Renal pelvis (tissue), 4 donors: ENCODE data around the gene DISC1. TPM values are rescaled to one million over a fixed set of nuclear protein-coding genes. Genes with fewer than 3 reads are reported as not detected.
"Not testable (repeated sequence)": the region's sequence is repeated elsewhere in the genome, so short reads cannot be mapped to it uniquely, and the experiment has no call there.

Experiments
- DNase-seq: peaks from one replicate; pipeline ENCODE4 v3.0.0-alpha.2; 2013
- polyA plus RNA-seq, 3 donors: library from polyadenylated mRNA; unstranded; fragments of 120-200 nt; gene quantifications; one replicate each; pipeline ENCODE4 v1.2.1, GENCODE V29; 2013; ENCODE audit not compliant: insufficient read length in 3 of 3

The DISC1 gene
- polyA plus RNA-seq, 3 donors, result 5.0 to 5.5 (median 5.3) TPM

DNA sequence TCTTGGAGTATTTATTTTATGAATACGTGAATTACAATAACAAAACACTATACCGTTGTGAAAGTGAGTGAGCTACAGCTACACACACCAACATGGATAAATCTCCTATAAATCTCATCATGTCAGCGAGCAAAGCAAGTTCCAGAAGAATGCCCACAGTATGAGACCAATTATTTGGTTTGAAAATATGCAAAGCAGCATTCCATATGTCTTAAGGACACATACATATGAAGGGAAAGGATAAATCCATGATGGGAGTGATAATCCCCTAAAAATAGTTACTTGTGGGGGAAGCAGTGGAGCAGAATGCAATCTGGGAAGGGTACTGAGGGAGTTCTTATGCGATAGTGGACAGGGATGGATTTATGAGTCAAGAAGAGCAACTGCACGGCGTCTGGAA is 261.3 kb downstream of the DISC1 start:
- DNase-seq, result no peak

DNA sequence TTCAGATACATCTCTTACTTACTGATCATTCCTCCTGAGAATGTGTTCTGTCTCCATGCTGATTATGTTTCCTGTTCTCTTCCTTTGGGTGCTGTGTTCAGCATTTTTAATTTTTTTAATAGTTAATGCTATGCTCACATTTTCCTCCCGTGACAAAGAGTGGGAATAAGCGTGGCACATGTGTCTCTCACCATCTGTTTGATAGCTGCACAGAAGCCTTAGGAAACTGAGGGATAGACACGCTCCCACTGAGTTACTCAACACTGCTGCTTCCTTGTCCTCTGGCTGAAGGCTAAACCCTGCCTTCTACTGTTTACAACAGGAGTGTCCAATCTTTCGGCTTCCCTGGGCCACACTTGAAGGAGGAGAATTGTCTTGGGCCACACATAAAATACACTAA is 264.2 kb downstream of the DISC1 start:
- no peak for DNase-seq

DNA sequence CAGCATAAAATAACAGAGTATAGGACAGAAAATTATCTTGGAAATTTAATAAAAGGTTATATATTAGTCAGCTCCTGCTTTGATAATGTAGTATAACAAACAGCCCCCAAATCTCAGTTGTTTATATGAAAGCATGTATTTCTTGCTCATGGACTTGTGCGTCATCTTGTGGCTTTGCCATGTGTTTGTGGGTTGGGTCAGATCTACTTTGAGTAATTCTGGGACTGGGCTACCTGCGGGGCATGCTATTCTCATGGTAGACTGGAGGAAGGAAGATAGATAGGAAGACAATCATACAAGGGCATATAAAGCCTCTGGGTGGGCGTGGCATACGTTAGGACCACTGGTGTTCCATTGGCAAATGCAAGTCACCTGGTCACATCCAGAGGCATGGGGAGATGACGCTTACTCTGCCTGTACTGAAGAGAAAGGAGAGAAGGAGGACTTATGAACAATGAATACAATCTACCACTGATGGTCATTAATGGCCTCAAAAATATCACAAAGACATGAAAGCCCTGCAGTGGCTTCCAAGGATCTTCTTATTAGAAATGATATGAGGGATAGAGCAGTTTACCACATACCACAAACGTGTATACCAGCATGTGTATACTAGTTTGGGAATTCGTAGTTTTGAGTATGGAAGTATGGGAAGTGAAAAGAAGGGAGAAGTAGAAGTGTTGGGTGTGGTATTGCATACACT is 267.0 kb downstream of the DISC1 start:
- no peak for DNase-seq

DNA sequence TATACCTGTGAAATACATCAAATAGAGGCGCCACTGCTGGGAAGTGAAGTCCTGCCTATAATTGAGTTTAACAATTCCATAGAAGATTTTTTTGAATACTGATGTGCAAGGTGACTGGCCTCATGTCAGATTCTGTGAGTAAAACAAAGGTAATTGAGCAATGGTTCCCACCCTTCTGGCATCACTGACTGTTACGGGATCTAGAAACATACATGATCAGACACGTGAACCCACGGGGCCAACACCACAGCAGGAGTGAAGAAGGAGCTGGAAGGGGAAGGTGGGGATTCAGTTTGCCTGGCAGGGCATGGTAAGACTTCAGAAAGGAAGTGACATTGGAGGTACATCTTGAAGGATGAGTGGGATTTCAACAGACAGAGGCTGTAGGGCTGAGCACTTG is 270.2 kb downstream of the DISC1 start:
- no peak for DNase-seq

DNA sequence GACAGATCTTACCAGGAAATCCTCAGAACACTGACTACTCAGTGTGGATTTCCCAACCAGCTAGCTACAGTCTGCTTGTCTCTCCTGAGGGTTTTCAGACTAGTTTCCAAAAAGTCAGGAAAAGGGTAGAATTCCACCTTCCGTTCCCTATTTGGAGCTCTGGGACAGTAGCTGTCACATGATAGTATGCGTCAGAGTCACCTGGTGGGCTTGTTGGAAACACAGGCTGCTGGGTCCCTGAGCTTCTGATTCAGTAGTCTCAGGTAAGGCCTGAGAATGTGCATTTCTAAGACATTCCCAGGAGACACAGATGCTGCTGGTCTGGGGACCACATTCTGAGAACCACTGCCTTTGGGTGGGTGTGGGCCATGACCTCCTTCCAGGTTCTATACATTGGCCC is 272.5 kb downstream of the DISC1 start:
- no peak for DNase-seq

DNA sequence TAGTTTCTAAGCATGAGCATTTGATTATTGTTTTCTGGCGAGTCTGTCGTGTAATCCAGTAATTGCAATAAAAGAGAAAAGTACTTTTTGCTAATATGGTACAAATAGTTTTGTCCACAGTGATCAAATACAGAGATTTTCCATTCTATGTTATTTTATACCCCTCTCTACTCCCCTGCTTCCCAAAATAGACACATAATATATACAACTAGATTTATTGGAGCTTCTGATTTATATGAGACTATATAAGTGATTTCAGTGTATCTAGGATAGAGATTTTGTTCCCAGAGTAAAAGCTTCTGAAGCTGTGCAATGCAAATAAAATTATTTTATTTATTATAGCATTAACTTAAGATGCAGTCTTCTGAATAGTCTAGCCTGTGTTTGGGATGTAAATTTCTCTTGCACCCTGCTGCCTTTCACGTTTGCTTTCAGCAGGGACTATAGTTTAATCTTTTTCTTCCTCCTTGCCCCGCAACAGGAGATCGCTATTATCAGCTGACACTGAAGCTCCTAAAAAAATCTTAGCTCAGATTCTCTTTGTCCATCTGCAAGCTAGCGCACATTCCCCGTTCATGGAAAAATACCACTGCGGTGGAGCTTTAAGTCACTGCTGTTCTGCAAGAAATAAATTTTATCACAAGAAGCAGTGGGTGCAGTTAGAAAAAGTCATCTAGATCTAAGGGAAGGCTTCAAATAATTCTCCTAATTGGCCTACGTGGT is 273.3 kb downstream of the DISC1 start:
- DNase-seq, result no peak

DNA sequence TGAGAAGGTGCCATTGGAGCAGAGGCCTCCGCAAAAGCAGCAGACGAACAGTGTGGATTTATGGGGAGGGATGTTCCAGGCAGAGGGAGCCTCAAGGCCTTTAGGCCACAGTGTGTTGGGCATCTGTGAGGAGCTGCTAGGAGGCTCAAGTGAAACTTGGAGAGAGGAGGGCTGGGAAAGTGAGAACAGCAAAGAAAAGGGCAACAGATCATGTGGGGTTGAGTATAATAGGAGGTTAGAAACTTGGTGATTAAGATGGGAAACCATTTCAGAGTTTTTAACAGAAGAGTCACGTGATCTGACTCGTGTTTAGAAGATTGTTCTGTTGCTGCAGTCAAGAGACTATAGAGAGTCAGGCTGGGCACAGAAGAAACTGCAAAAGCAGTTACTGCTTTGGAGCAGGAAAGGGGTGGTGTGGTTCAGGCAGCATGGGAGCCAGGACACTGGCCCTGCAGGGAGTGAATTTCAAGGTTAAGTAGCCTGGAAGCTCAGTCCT is 277.0 kb downstream of the DISC1 start:
- no peak for DNase-seq

DNA sequence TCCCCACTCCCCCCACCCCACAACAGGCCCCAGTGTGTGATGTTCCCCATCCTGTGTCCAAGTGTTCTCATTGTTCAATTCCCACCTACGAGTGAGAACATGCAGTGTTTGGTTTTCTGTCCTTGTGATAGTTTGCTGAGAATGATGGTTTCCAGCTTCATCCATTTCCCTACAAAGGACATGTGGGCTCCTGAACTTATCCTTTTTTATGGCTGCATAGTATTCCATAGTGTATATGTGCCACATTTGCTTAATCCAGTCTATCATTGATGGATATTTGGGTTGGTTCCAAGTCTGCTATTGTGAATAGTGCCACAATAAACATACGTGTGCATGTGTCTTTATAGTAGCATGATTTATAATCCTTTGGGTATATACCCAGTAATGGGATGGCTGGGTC is 280.7 kb downstream of the DISC1 start:
- DNase-seq, result not testable (repeated sequence)

DNA sequence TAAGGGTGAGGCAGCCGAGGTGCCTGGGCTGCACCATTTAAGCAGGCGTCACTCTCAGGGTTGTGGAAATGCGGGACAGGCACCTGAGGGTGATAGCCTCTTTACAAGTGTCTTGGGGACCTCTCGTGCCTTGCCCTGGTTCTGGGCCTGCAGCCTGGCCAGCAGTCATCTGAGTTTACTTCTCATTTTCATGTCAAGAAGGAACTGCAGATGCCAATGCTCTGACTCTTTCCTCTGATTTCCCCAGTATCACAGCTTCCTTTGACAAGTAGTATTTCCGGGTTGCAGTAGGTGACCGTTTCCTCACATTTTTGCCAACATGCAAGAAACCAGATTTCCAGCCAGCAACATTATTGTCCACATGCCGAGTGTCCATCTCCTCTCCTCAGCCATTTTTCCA is 286.9 kb downstream of the DISC1 start:
- DNase-seq, result no peak

DNA sequence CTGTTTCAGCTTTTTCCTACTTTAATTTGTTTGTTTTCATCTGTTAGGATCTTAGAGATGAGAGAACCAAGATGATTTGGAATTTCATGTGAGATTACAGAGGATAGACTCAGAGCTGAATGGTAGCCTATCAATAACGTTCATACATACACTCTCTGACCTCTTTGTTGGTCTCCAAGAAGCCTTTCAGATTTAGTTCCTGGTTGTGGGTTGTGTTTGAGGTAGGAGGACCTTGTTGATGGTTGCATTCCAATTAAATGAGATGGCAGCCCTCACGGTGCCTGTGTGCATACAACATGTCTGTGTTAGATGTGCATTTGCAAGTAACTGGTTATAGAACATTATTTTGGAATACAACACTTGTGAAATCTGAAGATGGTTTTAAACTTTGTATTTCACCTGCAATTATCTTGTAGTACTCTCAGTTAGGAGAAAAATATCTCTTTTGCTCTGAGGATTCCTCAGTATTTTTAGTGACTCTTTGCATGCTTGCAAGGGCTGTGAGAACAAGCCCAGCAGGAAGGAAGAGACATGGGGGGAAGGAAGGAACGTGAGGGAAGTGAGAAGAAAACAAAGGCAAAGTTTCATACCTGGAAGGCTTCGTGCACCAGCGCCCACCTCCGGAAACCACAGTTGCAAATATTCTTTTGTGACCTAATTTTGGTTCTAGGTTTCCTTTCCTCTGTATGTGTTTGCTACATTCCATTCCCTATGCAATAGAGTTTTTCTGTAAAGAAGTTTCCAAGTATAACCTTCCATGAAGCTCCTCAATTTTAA is 291.8 kb downstream of the DISC1 start:
- no peak for DNase-seq

DNA sequence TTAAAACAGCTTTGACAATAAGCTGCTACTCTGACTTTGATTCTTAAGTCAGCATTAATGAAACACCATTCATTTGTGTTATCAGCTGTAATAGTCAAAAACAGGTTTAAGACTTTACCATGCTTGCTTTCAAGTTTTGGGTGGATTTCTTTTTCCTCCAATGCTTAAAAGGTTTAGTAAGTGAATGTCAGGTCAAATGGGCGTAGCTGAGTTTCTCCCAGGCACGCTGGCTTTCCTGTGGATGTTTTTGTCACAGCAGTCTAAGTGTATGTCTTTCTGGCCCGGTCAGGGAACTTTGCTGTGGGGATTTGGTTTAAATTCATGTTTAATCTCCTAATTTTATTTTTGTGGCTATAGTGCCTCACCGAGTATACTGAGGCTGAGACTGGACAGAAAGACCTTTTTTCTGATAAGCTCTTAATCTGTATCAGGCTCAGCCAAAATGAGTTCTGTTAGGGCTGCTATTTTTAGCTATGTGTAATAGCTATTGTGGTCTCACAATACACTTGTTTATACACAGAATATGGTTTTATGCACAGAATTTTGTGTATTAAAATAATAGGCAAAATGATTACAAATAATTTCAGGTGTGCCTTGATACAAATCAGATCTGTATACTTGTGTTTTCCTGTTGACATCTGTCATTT is 292.8 kb downstream of the DISC1 start:
- DNase-seq, result no peak

DNA sequence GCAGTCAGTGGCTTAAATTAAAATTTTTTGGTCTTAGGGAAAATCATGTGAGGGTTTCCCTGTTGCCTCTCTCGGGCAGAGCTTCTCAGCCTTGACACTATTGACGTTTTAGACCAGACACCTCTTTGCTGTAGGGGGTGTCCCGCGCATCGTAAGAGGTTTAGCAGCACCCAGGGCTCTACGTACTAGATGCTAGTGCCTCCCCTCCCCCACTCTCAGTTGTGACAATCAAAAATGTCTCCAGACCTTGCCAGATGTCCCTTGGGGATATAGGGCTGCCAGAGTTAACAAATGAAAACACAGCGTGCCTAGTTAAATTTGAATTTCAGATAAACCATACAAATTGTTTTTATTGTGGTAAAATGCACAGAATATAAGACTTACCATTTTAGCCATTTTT is 293.3 kb downstream of the DISC1 start:
- DNase-seq, result no peak

DNA sequence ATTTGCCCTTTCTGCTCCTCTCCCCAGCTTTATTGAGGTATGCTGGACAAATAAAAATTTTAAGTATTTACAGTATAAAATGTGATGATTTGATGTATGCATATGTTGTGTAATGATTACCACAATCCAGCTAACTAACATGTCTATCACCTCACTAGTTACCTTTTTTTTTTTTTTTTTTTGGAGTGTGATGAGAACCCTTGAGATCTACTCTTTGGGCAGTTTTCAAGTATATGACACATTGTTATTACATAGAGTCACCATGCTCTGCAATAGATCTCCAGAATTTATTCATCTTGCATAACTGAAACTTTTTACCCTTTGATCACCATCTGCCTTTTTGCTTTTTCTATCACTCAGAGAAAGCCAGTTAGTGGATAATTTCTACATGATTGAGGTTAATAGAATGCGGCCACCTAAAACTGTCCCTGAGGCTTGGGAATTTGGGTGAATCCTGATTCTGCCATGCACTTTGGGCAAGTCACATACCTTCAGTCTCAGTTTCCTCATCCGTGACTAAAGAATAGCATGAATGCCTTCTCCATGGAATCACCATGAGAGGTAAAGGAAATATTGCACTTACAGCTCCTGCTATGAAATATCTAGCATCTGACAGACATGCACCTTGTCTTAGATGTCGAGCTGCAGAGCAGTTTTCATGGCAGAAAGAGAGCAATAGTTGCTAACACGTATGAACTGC is 295.2 kb downstream of the DISC1 start:
- no peak for DNase-seq

DNA sequence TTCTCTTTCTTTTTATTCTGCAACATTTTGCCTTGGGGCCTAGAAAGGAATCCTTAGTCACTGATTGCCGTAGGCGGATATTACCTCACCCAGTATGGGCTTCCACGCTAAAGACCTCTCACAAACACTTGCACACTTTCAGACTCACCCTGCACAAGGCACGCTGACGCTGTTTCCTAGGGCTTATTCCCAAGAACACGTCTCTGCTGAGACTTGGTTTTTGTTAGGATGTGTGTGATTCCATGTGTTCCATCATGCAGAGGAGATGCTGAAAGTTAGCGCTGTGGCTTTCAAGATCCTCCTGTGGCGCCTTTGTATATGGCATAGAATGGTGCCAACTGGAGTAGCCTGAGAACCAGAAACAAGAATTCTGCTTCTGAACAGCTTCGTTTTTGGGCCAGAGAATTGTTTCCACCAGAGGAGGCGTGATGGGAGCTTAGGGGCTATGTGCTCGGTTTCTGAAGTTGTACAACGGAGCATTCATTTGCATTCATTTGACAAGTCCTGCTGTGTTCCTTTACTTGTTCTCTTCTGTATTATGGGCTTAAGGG is 297.0 kb downstream of the DISC1 start:
- no peak for DNase-seq

DNA sequence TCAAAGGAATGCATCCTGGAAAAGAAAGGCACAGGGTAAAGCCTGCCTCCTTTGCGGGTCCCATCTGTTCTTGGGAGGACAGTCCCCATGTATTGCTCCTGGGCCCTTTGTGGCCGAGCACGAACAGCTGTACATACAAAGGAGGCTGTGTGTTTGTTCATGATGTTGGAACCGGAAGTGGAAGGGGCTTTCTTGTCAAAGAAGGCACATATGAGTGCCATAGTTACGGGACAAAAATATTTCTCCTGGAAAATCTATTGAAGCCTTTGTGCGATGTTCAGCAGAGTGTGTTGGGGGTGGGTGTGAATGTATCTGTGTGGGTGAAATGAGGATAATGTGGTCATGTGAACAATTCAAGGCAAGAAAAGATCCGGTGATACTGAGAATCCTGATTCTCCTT is 297.6 kb downstream of the DISC1 start:
- peak; percentile 26 for DNase-seq

DNA sequence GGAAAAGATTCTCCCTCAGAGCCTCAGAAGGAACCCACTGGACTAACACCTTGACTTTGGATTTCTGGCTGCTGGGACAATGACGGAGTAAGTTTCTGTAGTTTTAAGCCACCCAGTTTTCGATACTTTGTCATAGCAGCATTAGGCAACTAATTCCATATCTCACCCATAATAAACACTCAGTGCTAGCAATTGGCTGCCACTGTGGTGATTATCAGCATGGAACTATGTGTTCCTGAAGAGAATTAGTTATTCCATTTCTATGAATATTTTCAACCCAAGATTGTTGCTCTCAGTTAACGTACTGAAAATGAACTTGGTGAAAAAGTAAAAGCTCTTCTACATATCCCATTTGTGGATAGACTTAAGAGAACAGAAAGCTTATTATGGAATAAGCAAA is 299.3 kb downstream of the DISC1 start:
- DNase-seq, result no peak

DNA sequence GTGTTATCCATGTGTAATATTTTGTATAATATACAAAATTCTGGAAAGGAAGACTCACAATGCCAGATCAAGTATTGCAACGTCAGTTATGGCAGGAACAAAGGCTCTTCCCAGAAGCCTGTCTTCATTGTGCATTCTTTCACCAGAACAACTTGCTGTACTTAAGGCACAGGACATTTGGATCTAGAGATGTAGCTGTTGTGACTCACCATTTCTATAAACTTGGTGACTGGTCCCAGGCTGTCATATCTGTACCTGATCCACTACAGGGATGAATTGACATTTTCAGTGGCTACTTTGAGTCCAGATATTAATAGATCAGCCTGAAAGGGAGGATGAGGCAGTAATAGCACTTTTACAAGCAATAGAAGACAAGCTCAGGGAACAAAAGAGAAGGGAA is 299.8 kb downstream of the DISC1 start:
- no peak for DNase-seq

DNA sequence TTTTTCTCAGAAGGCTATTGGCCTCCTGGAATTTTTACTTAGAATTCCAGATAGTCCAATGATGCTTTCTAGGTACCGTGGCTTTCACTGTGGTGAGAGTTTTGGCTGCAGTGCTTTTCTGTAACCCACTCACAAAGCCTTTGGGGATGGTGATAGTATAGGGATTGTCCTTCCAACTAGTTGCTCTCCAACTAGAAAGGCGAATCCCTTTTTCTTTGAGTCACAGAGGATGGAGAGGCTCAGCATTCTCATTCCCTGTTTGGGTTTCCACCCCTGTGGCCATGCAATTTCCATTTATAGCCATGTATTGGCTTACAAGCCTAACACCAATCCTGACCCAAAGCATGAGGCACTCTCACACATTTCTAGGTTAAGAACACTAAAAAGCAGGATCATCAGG is 300.3 kb downstream of the DISC1 start:
- no peak for DNase-seq

DNA sequence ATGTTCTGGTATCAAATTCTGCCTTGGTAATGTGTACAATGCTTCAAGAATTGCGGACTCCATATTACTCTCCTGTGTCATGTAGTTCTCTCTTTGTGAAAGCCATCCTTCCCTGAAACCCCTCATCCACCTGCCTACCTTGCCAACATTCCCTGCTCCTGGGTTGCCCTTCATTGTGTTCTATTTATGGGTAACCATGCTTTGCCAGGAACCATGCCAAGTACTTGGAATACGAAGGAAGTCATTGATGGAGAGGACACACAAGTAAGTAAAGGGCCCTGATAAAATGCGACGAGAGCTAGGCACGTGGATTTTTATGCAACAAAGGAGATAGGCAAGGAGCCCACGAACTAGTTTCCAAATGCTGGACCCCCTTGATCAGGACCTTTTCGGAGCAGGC is 300.8 kb downstream of the DISC1 start:
- DNase-seq, result no peak

DNA sequence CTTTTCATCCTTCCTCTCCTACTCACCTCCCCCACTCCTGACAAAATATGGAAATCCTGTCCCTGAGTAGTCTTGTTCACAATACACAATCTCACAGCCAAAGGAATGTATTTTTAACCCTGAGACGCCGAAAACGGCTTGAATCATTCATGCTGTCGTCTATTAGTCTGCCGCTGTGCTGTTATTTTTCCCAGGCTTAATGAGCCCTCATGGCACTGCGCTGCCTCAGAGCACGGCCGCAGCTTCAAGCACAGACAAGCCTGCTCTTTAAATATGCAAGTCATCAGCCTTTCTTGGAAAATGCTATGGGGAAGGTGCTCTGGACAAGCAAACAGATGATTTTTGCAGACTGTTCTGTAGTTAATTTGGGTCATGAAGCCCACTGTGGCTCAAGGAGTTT is 302.7 kb downstream of the DISC1 start:
- DNase-seq, result peak; percentile 54

DNA sequence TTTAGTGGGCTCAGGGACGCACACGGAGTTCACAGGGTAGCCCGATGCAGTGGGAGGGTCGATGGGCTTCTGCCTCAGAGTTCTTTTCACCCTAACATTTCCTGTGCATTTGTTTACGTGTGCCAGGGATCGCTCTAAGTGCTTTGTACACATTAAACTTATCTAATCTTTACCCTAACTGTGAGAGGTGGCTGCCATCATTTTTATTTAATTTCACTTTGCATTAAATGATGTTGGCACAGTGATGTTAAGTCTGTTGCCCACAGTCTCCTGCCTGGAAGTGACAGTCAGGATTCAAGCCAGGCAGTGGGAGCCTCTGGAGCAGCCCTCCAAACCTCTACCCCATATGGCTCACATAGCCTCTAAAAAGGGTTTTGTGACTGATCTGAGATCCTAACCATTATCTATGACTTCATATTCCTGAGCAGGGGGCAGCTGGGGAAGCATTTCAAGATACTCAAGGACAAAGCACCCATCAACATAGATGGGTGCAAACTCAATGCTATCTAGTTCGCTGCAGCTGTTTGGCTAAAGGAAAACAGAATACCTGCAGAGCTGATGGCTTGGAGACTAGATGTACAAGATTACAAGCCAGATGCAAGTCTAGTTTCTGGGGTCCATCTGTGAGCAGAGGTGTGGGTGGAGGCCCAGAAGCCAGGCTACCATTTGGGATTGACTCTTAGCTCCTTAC is 303.8 kb downstream of the DISC1 start:
- DNase-seq, result no peak
